Measurements from ENCODE around the gene MYO18A.

MYO18A gene

GRCh38 chr17:29042679-29043538 lies 137.3 kb downstream of the MYO18A start, which contains the start of gene PIPOX (continued):
- no peak for TF ChIP-seq ZNF18 (tag by site-specific recombination; IDR thresholded peaks at IDR 0.05)
- TF ChIP-seq, protein P1, sequence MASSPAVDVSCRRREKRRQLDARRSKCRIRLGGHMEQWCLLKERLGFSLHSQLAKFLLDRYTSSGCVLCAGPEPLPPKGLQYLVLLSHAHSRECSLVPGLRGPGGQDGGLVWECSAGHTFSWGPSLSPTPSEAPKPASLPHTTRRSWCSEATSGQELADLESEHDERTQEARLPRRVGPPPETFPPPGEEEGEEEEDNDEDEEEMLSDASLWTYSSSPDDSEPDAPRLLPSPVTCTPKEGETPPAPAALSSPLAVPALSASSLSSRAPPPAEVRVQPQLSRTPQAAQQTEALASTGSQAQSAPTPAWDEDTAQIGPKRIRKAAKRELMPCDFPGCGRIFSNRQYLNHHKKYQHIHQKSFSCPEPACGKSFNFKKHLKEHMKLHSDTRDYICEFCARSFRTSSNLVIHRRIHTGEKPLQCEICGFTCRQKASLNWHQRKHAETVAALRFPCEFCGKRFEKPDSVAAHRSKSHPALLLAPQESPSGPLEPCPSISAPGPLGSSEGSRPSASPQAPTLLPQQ (tag by site-specific recombination; IDR thresholded peaks at IDR 0.05): peak; percentile 62; the same call in 1 of the 2 replicates
- TF ChIP-seq ZFHX2 (tag by site-specific recombination; conservative IDR thresholded peaks at IDR 0.05): peak; percentile 72
- peak; percentile 88 for TF ChIP-seq ZBTB20 (tag by site-specific recombination; IDR thresholded peaks at IDR 0.05)
- no peak; the same call in 1 of the 2 replicates for TF ChIP-seq ZNF629 (tag by site-specific recombination; IDR thresholded peaks at IDR 0.05)
- no peak for TF ChIP-seq TCF7L2 (IDR thresholded peaks at IDR 0.05; ENCODE audit: borderline replicate concordance, low read depth, low read length)
- no peak for TF ChIP-seq ZNF362 (tag by site-specific recombination; IDR thresholded peaks at IDR 0.05)
- TF ChIP-seq ZNF140 (tag by site-specific recombination; IDR thresholded peaks at IDR 0.05): no peak
- no peak for TF ChIP-seq ZBTB48 (tag by site-specific recombination; IDR thresholded peaks at IDR 0.05)
- no peak for TF ChIP-seq ZNF843 (tag by site-specific recombination; IDR thresholded peaks at IDR 0.05)
- TF ChIP-seq ZBTB17 (tag by site-specific recombination; IDR thresholded peaks at IDR 0.05): peak; percentile 81
- no peak for TF ChIP-seq TRIM28 (IDR thresholded peaks at IDR 0.05; ENCODE audit: borderline replicate concordance, low read length)
- peak; percentile 46; the same call in 1 of the 2 replicates for TF ChIP-seq PRDM10 (tag by site-specific recombination; IDR thresholded peaks at IDR 0.05)
- 0 out of 2 replicates have a peak, but pooled peaks have one; percentile 34 for TF ChIP-seq ZFP69B (tag by site-specific recombination; IDR thresholded peaks at IDR 0.05)
- TF ChIP-seq ZNF623 (tag by site-specific recombination; IDR thresholded peaks at IDR 0.05): no peak
- no peak for TF ChIP-seq PRDM4 (tag by site-specific recombination; IDR thresholded peaks at IDR 0.05)
- peak; percentile 94 for TF ChIP-seq ZNF571 (tag by site-specific recombination; IDR thresholded peaks at IDR 0.05)
- TF ChIP-seq HOXA7 (CRISPR knock-in tag; IDR thresholded peaks at IDR 0.05; ENCODE audit: borderline replicate concordance): no peak
- no peak for TF ChIP-seq ZNF513 (tag by site-specific recombination; IDR thresholded peaks at IDR 0.05)
- no peak for TF ChIP-seq ZNF324 (tag by site-specific recombination; IDR thresholded peaks at IDR 0.05)
- TF ChIP-seq ZSCAN16 (tag by site-specific recombination; IDR thresholded peaks at IDR 0.05): no peak
- TF ChIP-seq ZNF792 (tag by site-specific recombination; IDR thresholded peaks at IDR 0.05): no peak
- TF ChIP-seq ZNF426 (tag by site-specific recombination; IDR thresholded peaks at IDR 0.05): no peak
- TF ChIP-seq EGR2 (tag by site-specific recombination; IDR thresholded peaks at IDR 0.05; ENCODE audit: low read depth): 0 out of 2 replicates have a peak, but pooled peaks have one; percentile 23
- peak; percentile 13 for TF ChIP-seq ZNF529 (tag by site-specific recombination; IDR thresholded peaks at IDR 0.05; ENCODE audit: insufficient replicate concordance)
- TF ChIP-seq, protein P2, sequence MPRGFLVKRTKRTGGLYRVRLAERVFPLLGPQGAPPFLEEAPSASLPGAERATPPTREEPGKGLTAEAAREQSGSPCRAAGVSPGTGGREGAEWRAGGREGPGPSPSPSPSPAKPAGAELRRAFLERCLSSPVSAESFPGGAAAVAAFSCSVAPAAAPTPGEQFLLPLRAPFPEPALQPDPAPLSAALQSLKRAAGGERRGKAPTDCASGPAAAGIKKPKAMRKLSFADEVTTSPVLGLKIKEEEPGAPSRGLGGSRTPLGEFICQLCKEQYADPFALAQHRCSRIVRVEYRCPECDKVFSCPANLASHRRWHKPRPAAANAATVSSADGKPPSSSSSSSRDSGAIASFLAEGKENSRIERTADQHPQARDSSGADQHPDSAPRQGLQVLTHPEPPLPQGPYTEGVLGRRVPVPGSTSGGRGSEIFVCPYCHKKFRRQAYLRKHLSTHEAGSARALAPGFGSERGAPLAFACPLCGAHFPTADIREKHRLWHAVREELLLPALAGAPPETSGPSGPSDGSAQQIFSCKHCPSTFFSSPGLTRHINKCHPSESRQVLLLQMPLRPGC (tag by site-specific recombination; IDR thresholded peaks at IDR 0.05): no peak

Measured in HEK293 (cell line).